ENCODE results near the gene FOXC1.

The FOXC1 gene

GRCh38 chr6:1640476-1640875 is 30.8 kb downstream of the FOXC1 start:
- no peak for DNase-seq

DNA sequence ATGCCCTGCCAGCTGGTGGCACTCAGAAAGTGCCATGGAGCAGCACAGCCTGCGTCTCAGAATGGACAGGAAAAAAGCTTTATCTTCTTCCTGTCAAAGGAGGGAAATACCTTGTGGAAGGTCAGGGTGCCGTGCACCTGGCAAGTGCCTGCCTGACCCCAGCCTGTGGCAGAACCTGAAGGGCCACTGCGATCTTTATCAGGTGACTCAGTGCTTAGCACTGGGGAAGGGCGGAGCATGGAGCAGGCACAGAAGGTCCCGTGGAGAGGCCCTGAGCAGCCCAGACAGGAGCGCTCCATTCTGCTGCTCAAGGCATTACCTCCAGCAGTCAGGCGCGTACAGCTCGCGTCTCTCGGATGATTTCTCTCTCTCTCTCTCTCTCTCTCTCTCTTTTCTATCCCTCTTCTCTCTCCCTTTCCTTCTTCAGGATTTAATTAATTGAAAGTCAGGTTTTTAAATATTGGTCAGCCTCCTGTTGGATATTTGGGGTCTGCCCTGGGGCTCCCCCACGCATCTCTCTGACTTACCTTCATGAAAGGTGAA is 31.7 kb downstream of the FOXC1 start:
- no peak for DNase-seq

DNA sequence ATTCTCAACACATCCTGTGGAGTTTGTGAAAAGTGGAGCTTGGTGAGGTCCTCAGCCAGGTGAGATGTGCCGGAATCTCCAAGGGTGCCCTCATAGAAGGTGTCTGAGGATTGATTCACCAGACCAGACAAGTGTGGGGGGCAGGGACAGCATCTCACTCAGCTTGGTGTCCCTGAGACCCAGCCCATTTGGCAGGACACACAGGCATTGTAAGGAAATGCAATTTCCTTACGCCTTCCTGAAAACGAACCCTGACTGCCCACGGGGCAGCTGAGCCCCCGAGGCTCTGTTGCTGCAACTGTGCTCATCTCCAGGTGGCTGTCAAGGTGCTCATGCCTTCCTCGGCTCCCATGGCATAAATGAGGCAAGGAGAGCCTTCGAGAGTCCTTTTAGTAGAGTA is 33.4 kb downstream of the FOXC1 start:
- DNase-seq, result no peak

DNA sequence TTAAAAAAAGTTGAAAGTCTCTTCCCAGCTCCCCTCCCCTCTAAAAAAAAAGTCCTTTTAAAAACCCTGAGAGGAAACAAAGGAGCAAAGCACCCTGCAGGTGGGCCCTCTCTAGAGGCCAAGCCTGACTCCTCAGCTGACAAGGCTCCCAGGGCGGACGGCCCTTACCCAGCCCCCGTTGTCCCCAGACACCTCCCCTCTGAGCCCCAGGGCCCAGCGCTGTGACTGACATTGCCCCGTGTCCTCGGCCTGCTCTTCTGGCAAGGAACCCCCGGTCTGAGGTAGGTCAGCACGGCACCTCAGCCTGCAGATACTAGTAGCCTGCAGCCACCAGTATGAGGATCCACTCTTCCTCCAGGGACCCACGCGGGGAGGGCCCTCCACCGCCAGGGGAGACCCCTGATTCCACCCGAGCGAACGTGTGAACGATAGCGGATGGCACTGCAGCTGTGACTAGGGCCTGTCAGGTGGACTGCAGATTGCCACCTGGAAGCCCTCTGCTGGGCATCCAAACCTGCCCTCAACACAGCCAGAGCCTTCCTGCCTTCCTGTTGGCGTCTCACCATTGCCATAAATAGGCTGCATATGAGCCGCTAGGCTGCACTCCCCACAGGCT is 34.2 kb downstream of the FOXC1 start:
- DNase-seq, result no peak

GRCh38 chr6:1644516-1645060 is 34.9 kb downstream of the FOXC1 start:
- DNase-seq, result no peak

DNA sequence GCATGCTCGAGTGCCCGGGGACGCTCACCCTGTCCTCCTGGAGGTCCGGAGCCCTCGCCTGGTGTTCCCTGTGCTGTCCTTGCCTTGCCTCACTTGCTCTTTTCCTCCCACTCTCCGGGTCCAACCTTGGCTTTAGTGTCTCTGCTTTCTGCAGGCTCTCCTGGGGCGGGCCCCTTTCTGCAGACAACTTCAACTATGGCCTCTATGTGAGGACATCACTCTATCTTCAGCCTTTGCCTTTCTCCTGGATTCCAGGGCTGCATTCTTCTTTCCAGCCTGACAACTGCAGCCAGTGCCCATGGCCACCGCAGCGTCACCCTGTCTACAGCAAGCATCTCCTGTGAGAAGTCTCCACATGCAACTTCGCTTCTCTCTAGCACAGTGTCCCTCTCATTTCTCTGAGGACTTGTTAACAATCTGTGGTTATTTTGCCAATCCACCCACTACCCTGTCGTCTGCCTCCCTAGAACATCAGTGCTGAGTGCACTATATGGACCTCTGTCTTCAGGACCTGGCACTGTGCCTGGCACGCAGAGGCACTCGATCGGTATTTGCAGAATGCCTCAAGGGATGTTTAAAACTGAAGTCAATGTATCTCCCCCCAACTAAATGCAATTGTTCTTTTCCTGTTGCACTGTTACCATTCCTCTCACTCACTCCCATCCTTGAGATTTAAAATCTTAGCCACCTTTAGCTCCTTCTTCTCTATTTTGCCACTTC is 35.9 kb downstream of the FOXC1 start:
- no peak for DNase-seq

DNA sequence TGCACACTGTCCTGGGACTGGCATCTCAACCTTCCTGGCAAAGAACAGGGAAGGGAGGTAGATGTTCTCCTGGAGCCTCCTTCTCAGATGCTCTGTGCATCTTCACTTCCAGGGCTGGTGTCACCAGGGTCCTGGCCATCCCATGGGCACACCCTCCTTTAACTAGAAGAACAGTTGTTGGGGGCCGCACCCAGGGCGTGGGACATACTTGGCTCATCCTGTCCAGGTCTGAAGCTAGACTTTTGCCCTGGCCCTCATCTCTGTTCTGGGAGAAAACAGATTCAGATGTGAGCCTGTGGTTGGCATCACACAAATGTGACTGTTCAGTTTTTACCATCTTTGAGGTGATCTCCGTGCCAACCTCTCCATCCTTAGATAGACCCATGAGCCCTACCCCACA is 41.6 kb downstream of the FOXC1 start:
- DNase-seq, result no peak

DNA sequence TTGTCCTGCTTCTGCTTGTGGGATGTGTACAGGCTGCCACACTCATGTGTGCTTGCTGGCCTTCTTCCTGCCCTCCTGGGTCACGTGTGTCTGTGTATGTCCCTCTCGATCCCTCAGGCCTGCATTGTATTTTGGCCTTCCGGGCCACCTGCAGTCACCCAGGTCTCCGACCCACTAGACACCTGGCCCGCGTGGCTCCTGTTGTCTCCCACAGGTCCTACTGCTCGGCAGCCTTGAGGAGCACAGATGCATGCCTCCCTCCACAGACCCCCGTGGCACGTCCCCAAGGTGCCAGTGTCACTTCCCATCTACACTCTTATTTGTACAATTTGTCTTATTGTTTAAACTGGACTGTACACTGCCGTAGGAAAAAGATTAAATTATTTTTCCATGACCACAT is 43.1 kb downstream of the FOXC1 start:
- no peak for DNase-seq

DNA sequence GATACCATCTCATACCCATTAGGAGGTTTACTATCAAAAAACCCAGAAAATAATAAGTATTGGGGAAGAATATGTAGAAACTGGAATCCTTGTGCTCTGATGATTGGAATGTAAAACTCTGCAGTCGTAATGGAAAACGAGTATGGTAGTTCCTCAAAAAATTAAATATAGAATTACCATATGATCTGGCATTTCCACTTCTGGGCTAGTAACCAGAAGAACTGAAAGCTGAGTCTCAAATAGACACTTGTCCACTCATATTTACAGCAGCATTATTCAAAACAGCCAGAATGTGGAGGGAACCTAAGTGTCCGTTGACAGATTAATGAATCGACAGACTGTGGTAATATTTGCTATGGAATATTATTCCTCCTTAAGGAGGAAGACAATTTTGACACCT is 44.3 kb downstream of the FOXC1 start:
- no peak for DNase-seq

DNA sequence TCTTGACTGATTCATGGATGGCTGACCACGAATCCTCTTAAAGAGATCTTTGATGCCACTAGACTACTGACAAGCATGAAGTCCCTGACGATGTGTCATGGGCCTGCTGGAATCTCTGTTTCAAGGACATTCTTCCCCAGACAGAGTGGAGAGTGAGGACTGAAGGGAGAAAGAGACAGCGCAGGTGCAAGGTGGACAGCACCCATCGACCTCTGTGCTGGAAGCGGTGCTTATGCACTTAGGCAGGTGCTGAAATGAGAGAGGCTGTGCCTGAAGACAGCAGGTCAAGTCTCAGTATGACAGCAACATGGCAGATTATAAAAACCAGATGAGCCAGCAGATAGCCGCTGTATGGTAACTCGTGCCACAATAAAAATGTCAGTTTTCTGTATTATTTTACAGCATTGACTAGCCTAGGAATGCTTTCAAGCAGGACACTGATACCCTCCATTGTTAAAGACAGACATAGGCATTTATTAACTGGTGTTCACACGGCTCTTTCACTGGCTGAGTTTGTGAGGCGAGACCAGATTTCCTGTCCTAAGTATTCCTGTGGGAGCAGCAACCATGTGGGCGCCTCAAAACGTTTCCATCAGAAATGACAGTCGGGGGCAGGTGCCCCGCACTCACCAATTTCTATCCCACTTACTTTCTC is 47.5 kb downstream of the FOXC1 start:
- no peak for DNase-seq

DNA sequence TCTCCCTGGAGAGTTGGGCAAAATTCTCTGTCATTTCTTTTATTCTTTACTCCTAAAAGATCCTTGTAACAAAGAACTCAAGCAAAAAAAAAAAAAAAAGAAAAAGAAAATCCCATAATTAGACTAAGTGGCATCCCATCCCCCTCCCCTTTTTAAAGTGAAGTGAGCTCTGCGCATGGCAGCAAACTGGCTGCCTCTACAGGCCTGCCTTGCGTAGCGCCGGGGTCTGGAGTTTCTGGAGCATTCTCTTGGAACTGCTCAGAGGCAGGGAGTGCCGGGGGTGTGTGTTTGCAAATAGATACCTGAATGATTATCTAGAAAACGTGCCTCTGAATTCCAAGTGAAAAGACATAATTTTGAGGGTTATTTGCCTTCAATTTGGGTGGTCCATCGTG is 48.1 kb downstream of the FOXC1 start:
- no peak for DNase-seq

DNA sequence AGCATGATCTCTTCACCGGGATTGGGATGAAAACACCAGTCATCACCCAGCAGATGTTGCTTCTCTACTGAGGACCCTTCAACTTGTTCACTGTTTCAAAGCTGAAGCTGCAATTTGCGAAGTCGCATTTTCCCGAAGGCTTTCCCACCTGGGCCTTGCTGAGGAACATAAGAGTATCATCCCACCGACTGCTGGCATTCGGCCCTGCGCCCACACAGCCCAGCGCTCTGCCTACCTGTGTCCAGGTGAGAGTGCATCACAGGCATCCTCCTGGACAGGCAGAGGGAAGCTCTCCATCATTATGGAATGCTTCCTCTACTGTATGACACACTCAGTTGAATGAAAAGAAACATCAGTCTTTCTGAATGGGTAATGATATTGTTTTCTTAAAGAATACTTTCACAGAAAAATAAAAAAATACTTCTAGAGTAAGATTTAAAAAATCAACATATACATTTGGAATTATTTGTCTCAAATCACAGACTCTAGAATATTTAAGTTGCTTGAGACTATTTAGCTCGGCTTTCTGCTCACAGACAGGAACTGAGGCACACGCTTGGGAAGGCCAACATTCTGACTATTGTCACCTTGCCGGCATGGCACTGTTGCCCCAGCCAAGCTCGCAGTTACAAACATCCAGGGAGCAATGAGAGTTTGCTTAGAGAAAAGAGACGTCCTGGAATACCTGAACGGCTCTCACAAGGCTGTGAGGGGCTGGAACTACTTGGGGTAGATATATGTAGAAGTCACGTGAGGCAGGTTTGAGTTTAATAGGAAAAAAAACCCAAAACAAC is 48.7 kb downstream of the FOXC1 start:
- DNase-seq, result no peak

- no peak for DNase-seq
Observed at GRCh38 chr6:1659816-1660215, 50.1 kb downstream of the FOXC1 start.

DNA sequence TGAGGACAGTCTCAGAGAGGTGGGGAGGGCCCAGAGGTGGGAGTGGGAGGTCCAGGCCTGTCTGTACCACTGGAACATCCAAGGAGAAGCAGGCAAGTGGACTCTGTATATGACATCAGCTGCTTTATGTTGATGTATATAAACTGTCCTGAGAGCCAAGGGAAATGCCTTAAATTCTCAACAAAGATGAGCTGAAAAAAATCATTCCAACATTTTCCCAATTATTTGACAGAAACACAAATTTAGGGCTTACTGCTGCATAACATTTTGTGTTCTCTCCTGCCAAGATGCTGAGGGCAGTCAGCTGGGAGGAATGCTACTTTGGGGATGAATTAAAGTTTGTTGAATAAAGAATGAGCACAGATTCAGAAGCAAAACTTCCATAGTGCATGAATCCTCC is 52.8 kb downstream of the FOXC1 start:
- no peak for DNase-seq
